Fibroblast of lung (primary cell): ENCODE measurements around the gene SLC37A1.

Experiments used
- EZH2 ChIP-seq: IDR thresholded peaks from 2 replicates; pipeline ENCODE4 v1.5.1; 2012; ENCODE audit warnings: low read length, control low read depth, mild to moderate bottlenecking; ENCODE audit errors: missing control alignments
- TF ChIP-seq, protein P1 (sequence below), 2 donors: IDR thresholded peaks in 1 of 2; conservative IDR thresholded peaks in 1 of 2; 1 replicate in 1 of 2; 2 replicates in 1 of 2; pipeline ENCODE4 v1.5.1; 2011 to 2012; ENCODE audit warnings: low read length in 2 of 2, control low read depth in 1 of 2, inconsistent platforms in 1 of 2, low read depth in 1 of 2, mild to moderate bottlenecking in 1 of 2

DNA sequence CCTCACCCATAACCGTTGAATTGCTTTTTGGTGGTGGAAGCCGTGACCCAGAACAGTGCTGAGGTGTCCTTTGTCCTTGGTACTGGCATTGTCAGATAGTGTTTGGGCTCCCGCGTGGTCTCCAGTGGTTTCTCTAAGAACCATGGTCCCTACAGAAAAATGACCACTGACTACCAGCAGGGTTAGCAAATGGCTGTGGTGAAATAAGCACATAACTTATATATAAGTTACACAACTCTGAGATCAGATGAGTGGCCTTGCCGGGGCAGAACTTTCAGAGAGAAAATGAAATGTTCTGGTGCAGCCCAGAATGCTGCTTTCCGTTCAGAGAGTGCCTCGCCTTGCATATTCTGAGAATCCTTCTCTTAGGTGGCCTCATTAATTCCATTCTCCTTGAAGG is 5.0 kb downstream of the SLC37A1 start:
- TF ChIP-seq, protein P1, sequence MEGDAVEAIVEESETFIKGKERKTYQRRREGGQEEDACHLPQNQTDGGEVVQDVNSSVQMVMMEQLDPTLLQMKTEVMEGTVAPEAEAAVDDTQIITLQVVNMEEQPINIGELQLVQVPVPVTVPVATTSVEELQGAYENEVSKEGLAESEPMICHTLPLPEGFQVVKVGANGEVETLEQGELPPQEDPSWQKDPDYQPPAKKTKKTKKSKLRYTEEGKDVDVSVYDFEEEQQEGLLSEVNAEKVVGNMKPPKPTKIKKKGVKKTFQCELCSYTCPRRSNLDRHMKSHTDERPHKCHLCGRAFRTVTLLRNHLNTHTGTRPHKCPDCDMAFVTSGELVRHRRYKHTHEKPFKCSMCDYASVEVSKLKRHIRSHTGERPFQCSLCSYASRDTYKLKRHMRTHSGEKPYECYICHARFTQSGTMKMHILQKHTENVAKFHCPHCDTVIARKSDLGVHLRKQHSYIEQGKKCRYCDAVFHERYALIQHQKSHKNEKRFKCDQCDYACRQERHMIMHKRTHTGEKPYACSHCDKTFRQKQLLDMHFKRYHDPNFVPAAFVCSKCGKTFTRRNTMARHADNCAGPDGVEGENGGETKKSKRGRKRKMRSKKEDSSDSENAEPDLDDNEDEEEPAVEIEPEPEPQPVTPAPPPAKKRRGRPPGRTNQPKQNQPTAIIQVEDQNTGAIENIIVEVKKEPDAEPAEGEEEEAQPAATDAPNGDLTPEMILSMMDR (conservative IDR thresholded peaks at IDR 0.05 in 1 of 2, IDR thresholded peaks at IDR 0.05 in 1 of 2; ENCODE audit: low read depth in 1 of 2, low read length in 2 of 2), result no peak
- TF ChIP-seq EZH2, result no peak
